Measurements from ENCODE around the gene TMEM170B. TPM values are rescaled to one million over a fixed set of nuclear protein-coding genes. Genes with fewer than 3 reads are reported as not detected.

TMEM170B gene
- polyA plus RNA-seq, 1 donor (not counting 4 experiments of a cell fraction or from before 2014, with no cell fraction given): 0.08 TPM

DNA sequence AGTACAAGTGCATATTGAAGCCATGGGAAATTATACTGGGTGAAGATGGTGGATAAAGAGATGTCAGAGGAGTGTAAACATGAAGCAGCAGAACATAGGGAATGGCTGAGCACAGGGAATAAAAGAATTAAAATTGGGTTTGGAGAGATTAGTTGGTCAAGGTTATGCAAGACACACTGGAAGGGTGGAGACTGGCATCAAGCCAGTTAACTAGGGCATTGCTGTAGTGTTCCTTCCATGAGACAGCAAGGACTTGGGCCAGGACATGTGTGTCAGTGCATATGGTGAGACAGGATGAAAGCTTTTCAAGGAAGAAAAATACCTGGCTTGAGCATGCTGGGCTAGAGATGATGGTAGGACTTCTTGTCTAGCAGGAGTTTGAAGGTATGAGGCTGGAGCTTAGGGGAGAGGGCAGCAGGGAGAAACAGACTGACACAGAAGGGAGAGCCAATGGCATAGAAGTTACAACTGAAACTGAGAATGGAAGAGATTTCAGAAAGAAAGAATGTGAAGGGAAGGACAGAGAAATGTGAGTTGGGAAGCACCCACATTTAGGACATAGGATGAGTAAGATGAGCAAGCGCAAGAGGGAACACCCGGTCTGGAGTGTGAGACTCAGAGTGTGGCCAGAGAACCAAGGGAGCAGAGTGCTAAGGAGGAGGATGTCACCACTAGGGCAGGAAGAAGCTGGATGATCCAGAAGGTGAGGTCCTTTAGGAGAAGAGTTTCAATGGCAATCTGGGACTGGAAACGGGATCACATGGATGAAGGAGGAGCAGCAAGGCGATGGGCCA lies 14.5 kb upstream of the TMEM170B start:
- Histone ChIP-seq H3K9ac (ENCODE audit: control insufficient read depth, extremely low read depth, insufficient read depth, low read length) (no peak overlapping the region), H3K27me3 (ENCODE audit: control insufficient read depth, extremely low read depth, insufficient read depth, low read length) (no peaks in the 10 kb centered on the region), H3K4me2 (ENCODE audit: control insufficient read depth, extremely low read depth, insufficient read depth, low read depth, low read length) (no peak overlapping the region), H3K79me2 (ENCODE audit: control insufficient read depth, insufficient read depth, low read length) (no peaks in the 10 kb centered on the region), H3K27ac (ENCODE audit: control insufficient read depth, insufficient read depth, low read length) (no peak overlapping the region), H3K4me1 (ENCODE audit: control insufficient read depth, extremely low read depth, insufficient read depth, low read length) (no peaks in the 10 kb centered on the region), H3K9me3 (ENCODE audit: control insufficient read depth, low read depth, low read length) (no peaks in the 10 kb centered on the region), H3K4me3 (ENCODE audit: control insufficient read depth in 2 of 3, extremely low read depth in 1 of 3, insufficient read depth in 2 of 3, low read depth in 1 of 3, low read length in 3 of 3) (no peak overlapping the region), H3K9me1 (ENCODE audit: control insufficient read depth, extremely low read depth, insufficient read depth, low read length) (no peaks in the 10 kb centered on the region), H3K36me3 (ENCODE audit: control insufficient read depth in 2 of 2, extremely low read depth in 1 of 2, insufficient read depth in 2 of 2, low read length in 2 of 2) (no peaks in the 10 kb centered on the region), H4K20me1 (ENCODE audit: control insufficient read depth, extremely low read depth, insufficient read depth, low read length) (no peaks in the 10 kb centered on the region), H2AFZ (ENCODE audit: control insufficient read depth, low read length) (no peak overlapping the region)
- DNase-seq (ENCODE audit: low read depth, low spot score) (no peak), FAIRE-seq (no peak)
- no peak for TF ChIP-seq EZH2 (IDR thresholded peaks at IDR 0.05; ENCODE audit: low read length)
- TF ChIP-seq CTCF (optimal IDR thresholded peaks at IDR 0.05 in 1 of 3, IDR thresholded peaks at IDR 0.05 in 1 of 3, conservative IDR thresholded peaks at IDR 0.05 in 1 of 3; ENCODE audit: extremely low read depth in 1 of 3, insufficient read depth in 2 of 3, low read length in 3 of 3): no peak
- dilution Hi-C loops (cut with MboI; ENCODE audit: extremely low pct_ligation_motif_present, low sequenced_read_pairs): no loop called here

GRCh38 chr6:11525468-11526155 lies 11.9 kb upstream of the TMEM170B start:
- H2AFZ ChIP-seq (ENCODE audit: control insufficient read depth, low read length): no peak overlapping the region
- H3K4me2 ChIP-seq (ENCODE audit: control insufficient read depth, extremely low read depth, insufficient read depth, low read depth, low read length): no peak overlapping the region
- TF ChIP-seq CTCF (optimal IDR thresholded peaks at IDR 0.05 in 1 of 3, IDR thresholded peaks at IDR 0.05 in 1 of 3, conservative IDR thresholded peaks at IDR 0.05 in 1 of 3; ENCODE audit: extremely low read depth in 1 of 3, insufficient read depth in 2 of 3, low read length in 3 of 3) (no peak), EZH2 (IDR thresholded peaks at IDR 0.05; ENCODE audit: low read length) (no peak)
- H4K20me1 ChIP-seq (ENCODE audit: control insufficient read depth, extremely low read depth, insufficient read depth, low read length): no peaks in the 10 kb centered on the region
- FAIRE-seq: no peak
- no peaks in the 10 kb centered on the region for H3K36me3 ChIP-seq (ENCODE audit: control insufficient read depth in 2 of 2, extremely low read depth in 1 of 2, insufficient read depth in 2 of 2, low read length in 2 of 2)
- no peak overlapping the region for H3K9ac ChIP-seq (ENCODE audit: control insufficient read depth, extremely low read depth, insufficient read depth, low read length)
- H3K79me2 ChIP-seq (ENCODE audit: control insufficient read depth, insufficient read depth, low read length): no peaks in the 10 kb centered on the region
- H3K9me3 ChIP-seq (ENCODE audit: control insufficient read depth, low read depth, low read length): no peaks in the 10 kb centered on the region
- no peak overlapping the region for H3K4me3 ChIP-seq (ENCODE audit: control insufficient read depth in 2 of 3, extremely low read depth in 1 of 3, insufficient read depth in 2 of 3, low read depth in 1 of 3, low read length in 3 of 3)
- no peaks in the 10 kb centered on the region for H3K4me1 ChIP-seq (ENCODE audit: control insufficient read depth, extremely low read depth, insufficient read depth, low read length)
- dilution Hi-C loops (cut with MboI; ENCODE audit: extremely low pct_ligation_motif_present, low sequenced_read_pairs): no loop called here
- H3K27ac ChIP-seq (ENCODE audit: control insufficient read depth, insufficient read depth, low read length): no peak overlapping the region
- H3K9me1 ChIP-seq (ENCODE audit: control insufficient read depth, extremely low read depth, insufficient read depth, low read length): no peaks in the 10 kb centered on the region
- no peak for DNase-seq (ENCODE audit: low read depth, low spot score)
- no peaks in the 10 kb centered on the region for H3K27me3 ChIP-seq (ENCODE audit: control insufficient read depth, extremely low read depth, insufficient read depth, low read length)
